Hepatocyte (in vitro differentiated cells): ENCODE results near the gene SPINK1. TPM values are rescaled to one million over a fixed set of nuclear protein-coding genes. Genes with fewer than 3 reads are reported as not detected.

ENCODE experiments used
- DNase-seq: peaks from one replicate; pipeline ENCODE4 v3.0.0-alpha.2; 2016; ENCODE audit warnings: low spot score
- H2AFZ ChIP-seq: fragments of 200-600 bp; sonication (generic); 2 replicates; pipeline ENCODE4 v1.6.0; 2016; ENCODE audit warnings: antibody characterized with exemption, mild to moderate bottlenecking
- H3K27ac ChIP-seq: fragments of 200-600 bp; sonication (generic); 2 replicates; pipeline ENCODE4 v1.5.1; 2016; ENCODE audit warnings: mild to moderate bottlenecking
- H3K27me3 ChIP-seq: fragments of 200-600 bp; sonication (generic); 2 replicates; pipeline ENCODE4 v1.6.1; 2016
- H3K36me3 ChIP-seq: fragments of 200-600 bp; sonication (generic); replicated peaks from 2 replicates; pipeline ENCODE4 v1.5.1; 2016; ENCODE audit warnings: low read depth; ENCODE audit not compliant: insufficient read depth
- H3K4me1 ChIP-seq: fragments of 200-600 bp; sonication (generic); 2 replicates; pipeline ENCODE4 v1.5.1; 2016; ENCODE audit warnings: mild to moderate bottlenecking, moderate library complexity; ENCODE audit not compliant: insufficient read depth
- H3K4me2 ChIP-seq: fragments of 200-600 bp; sonication (generic); 2 replicates; pipeline ENCODE4 v1.6.0; 2016
- H3K4me3 ChIP-seq: fragments of 200-600 bp; sonication (generic); 2 replicates; pipeline ENCODE4 v1.5.1; 2016; ENCODE audit warnings: mild to moderate bottlenecking
- H3K79me2 ChIP-seq: fragments of 200-600 bp; sonication (generic); 2 replicates; pipeline ENCODE4 v1.6.0; 2017; ENCODE audit warnings: mild to moderate bottlenecking
- H3K9me2 ChIP-seq: fragments of 200-600 bp; sonication (generic); replicated peaks from 2 replicates; pipeline ENCODE4 v1.6.0; 2017; ENCODE audit warnings: mild to moderate bottlenecking; ENCODE audit not compliant: insufficient read depth
- H3K9me3 ChIP-seq: fragments of 200-600 bp; sonication (generic); 2 replicates; pipeline ENCODE4 v1.5.1; 2016; ENCODE audit warnings: low read depth, mild to moderate bottlenecking
- H4K20me1 ChIP-seq: fragments of 200-600 bp; sonication (generic); 2 replicates; pipeline ENCODE4 v1.6.0; 2016; ENCODE audit warnings: mild to moderate bottlenecking; ENCODE audit not compliant: insufficient read depth, poor library complexity, severe bottlenecking
- CTCF ChIP-seq: fragments of 200-600 bp; sonication (generic); IDR thresholded peaks from 2 replicates; pipeline ENCODE4 v1.5.1; 2016; ENCODE audit warnings: antibody characterized with exemption, mild to moderate bottlenecking; ENCODE audit not compliant: poor library complexity
- EZH2 ChIP-seq: fragments of 200-600 bp; sonication (generic); IDR thresholded peaks from 2 replicates; pipeline ENCODE4 v1.6.1; 2016; ENCODE audit warnings: antibody characterized with exemption, mild to moderate bottlenecking, borderline replicate concordance
- EZH2phosphoT487 ChIP-seq: fragments of 200-600 bp; sonication (generic); IDR thresholded peaks from one replicate; pipeline ENCODE4 v1.6.1; 2018; ENCODE audit warnings: antibody characterized with exemption, mild to moderate bottlenecking, low read depth, moderate library complexity; ENCODE audit not compliant: unreplicated experiment, severe bottlenecking
- WGBS: methylation state at CpG from one replicate; pipeline ENCODE4 v1.1.6; 2016; ENCODE audit warnings: low lambda C conversion rate; ENCODE audit errors: missing lambda C conversion rate; 5-methylcytosine and 5-hydroxymethylcytosine counted together
- polyA plus RNA-seq: library from polyadenylated mRNA; unstranded; fragments of >200 nt; fragmentation: Nextera tagmentation; extraction: Ambion mirVana; gene quantifications from 2 replicates; pipeline ENCODE4 v1.2.1, GENCODE V29; 2016
- total RNA-seq: library from RNA; depleted of rRNA; stranded (reverse); fragments of >200 nt; gene quantifications from 2 replicates; pipeline ENCODE4 v1.2.3, GENCODE V29; 2014

SPINK1 gene
- total and polyA plus RNA-seq, 2 experiments from 2014 or later, result 1,467 to 2,947 TPM

DNA sequence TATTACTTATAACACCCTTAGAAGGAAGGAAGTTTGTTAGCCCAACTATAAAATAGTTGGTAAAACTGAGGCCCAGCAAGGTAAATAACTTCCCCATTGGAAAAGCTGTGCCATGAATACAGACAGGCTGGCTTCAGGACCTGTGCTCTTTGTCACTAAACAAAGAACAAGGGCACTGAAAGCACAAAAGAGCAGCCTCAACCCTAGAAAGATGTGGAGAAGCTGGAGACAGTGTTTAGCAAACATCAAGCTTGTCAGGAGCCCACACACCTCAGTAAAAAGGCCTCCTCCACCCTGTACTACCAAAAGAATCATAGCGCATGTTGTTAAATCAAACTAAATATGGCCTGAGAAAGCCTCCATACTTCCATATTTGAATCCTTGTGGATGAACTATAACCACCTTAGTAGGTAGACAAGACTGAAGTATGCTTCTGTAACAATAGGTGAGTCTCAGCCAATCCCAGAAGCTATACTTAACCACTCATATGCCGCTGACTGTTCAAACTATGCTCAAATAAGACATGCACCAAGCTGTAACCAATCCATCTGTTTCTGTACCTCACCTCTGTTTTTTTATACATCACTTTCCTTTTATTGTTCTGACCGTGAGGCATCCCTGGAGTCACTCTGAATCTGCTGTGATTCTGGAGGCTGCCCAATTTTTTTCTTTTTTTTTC, 28.6 kb upstream of the SPINK1 start:
- Histone ChIP-seq H3K4me3 (no peak overlapping the region), H3K4me2 (no peak overlapping the region), H3K4me1 (peaks cover 6% of the 10 kb centered on the region), H3K9me3 (no peaks in the 10 kb centered on the region), H3K79me2 (no peaks in the 10 kb centered on the region), H2AFZ (no peak overlapping the region), H4K20me1 (no peaks in the 10 kb centered on the region), H3K9me2 (no peaks in the 10 kb centered on the region), H3K27ac (no peak overlapping the region), H3K36me3 (no peaks in the 10 kb centered on the region), H3K27me3 (no peaks in the 10 kb centered on the region)
- 76% methylated on average over 3 of the region's 3 CpGs for WGBS
- TF ChIP-seq EZH2 (no peak), CTCF (no peak), EZH2phosphoT487 (no peak)
- DNase-seq, result no peak

- H3K4me3 ChIP-seq, result no peak overlapping the region
- H3K9me3 ChIP-seq, result no peaks in the 10 kb centered on the region
- no peak overlapping the region for H3K4me2 ChIP-seq
- H2AFZ ChIP-seq, result no peak overlapping the region
- H3K79me2 ChIP-seq, result no peaks in the 10 kb centered on the region
- no peaks in the 10 kb centered on the region for H4K20me1 ChIP-seq
- no peak for DNase-seq
- 83% methylated on average over 1 of the region's 1 CpG for WGBS
- H3K27me3 ChIP-seq, result peaks cover 3% of the 10 kb centered on the region
- H3K4me1 ChIP-seq, result peaks cover 6% of the 10 kb centered on the region
- H3K36me3 ChIP-seq, result no peaks in the 10 kb centered on the region
- H3K27ac ChIP-seq, result no peak overlapping the region
- TF ChIP-seq CTCF, result no peak
- no peak for TF ChIP-seq EZH2
- no peak for TF ChIP-seq EZH2phosphoT487
- no peaks in the 10 kb centered on the region for H3K9me2 ChIP-seq
These were observed 27.1 kb upstream of the SPINK1 start for GRCh38 chr5:147858565-147858964.

- Histone ChIP-seq H3K9me2 (no peaks in the 10 kb centered on the region), H3K79me2 (no peaks in the 10 kb centered on the region), H3K27ac (no peak overlapping the region), H3K27me3 (peaks cover 3% of the 10 kb centered on the region), H3K4me1 (peaks cover 6% of the 10 kb centered on the region), H3K4me2 (no peak overlapping the region), H3K9me3 (no peaks in the 10 kb centered on the region), H3K4me3 (no peak overlapping the region), H4K20me1 (no peaks in the 10 kb centered on the region), H2AFZ (no peak overlapping the region), H3K36me3 (no peaks in the 10 kb centered on the region)
- WGBS, result 0% methylated on average over 2 of the region's 2 CpGs
- peak; percentile 74 for DNase-seq
- TF ChIP-seq EZH2 (no peak), EZH2phosphoT487 (no peak), CTCF (peak; percentile 88)
These were observed 26.0 kb upstream of the SPINK1 start for GRCh38 chr5:147857302-147858129.
